Kidney epithelial cell (primary cell): Measurements from ENCODE around the gene CPPED1. TPM values are rescaled to one million over a fixed set of nuclear protein-coding genes. Genes with fewer than 3 reads are reported as not detected.

ENCODE experiments used
- DNase-seq: peaks from one replicate; pipeline ENCODE4 v3.0.0-alpha.2; 2010; ENCODE audit warnings: low read depth
- H3K27me3 ChIP-seq: 2 replicates; pipeline ENCODE4 v1.6.0; 2011; ENCODE audit warnings: low read length; ENCODE audit not compliant: control insufficient read depth, insufficient read depth
- H3K36me3 ChIP-seq: 2 replicates; pipeline ENCODE4 v1.5.1; 2011; ENCODE audit warnings: low read length; ENCODE audit not compliant: control insufficient read depth, insufficient read depth
- H3K4me3 ChIP-seq: 2 replicates; pipeline ENCODE4 v1.5.1; 2011; ENCODE audit warnings: low read depth, mild to moderate bottlenecking, control low read depth, low read length
- total RNA-seq: library from RNA; depleted of rRNA; stranded (reverse); fragments of >200 nt; gene quantifications from 2 replicates; pipeline ENCODE4 v1.2.3, GENCODE V29; 2015
- TF ChIP-seq, protein P1 (sequence below): IDR thresholded peaks from 2 replicates; pipeline ENCODE4 v1.5.1; 2011; ENCODE audit warnings: mild to moderate bottlenecking, moderate library complexity, low read length, control low read depth, inconsistent platforms; ENCODE audit not compliant: insufficient read depth, poor library complexity, severe bottlenecking

The CPPED1 gene
- total RNA-seq, 1 donor from 2014 or later: 25.3 TPM

DNA sequence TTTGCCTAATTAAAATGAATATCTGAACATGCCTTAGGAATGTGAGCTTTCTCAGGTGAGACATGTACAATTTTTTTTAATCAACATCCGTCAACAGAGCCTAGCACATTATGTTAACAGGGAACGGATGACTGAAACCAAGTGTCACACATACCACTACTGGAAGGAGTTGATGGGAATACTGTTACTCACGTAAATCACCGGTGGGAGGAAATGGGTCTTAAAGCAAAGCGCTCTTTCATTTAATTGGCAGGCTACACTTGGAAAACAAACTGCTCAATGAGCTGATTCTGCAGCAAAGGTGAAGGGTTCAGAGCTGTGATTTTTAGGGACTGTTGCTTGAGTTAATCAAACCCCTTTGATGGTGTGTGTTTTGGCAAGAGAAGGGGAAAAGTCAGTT is 4.8 kb downstream of the CPPED1 start:
- TF ChIP-seq, protein P1, sequence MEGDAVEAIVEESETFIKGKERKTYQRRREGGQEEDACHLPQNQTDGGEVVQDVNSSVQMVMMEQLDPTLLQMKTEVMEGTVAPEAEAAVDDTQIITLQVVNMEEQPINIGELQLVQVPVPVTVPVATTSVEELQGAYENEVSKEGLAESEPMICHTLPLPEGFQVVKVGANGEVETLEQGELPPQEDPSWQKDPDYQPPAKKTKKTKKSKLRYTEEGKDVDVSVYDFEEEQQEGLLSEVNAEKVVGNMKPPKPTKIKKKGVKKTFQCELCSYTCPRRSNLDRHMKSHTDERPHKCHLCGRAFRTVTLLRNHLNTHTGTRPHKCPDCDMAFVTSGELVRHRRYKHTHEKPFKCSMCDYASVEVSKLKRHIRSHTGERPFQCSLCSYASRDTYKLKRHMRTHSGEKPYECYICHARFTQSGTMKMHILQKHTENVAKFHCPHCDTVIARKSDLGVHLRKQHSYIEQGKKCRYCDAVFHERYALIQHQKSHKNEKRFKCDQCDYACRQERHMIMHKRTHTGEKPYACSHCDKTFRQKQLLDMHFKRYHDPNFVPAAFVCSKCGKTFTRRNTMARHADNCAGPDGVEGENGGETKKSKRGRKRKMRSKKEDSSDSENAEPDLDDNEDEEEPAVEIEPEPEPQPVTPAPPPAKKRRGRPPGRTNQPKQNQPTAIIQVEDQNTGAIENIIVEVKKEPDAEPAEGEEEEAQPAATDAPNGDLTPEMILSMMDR: no peak
- DNase-seq: no peak
- Histone ChIP-seq H3K4me3 (no peak overlapping the region), H3K27me3 (no peaks in the 10 kb centered on the region), H3K36me3 (no peaks in the 10 kb centered on the region)

DNA sequence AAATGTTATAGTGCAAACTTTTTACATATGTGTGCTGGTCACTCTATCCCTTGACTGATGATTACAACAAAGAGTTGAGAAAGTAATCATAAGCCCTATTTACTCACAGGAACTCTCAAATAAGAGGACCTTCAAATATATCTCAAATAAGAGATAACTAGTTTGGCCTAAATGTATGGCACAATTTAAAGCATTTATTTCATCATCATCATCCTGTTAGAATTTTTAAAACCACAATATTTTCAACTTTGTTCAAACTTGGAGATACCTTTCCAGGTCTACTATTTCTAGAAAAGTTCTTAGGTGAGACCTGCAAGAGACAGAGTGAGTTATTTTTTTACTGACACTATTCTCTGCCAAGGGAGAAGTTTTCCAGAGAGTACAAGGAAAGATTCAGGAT is 5.5 kb downstream of the CPPED1 start:
- no peaks in the 10 kb centered on the region for H3K27me3 ChIP-seq
- TF ChIP-seq, protein P1: no peak
- no peak overlapping the region for H3K4me3 ChIP-seq
- DNase-seq: no peak
- no peaks in the 10 kb centered on the region for H3K36me3 ChIP-seq

DNA sequence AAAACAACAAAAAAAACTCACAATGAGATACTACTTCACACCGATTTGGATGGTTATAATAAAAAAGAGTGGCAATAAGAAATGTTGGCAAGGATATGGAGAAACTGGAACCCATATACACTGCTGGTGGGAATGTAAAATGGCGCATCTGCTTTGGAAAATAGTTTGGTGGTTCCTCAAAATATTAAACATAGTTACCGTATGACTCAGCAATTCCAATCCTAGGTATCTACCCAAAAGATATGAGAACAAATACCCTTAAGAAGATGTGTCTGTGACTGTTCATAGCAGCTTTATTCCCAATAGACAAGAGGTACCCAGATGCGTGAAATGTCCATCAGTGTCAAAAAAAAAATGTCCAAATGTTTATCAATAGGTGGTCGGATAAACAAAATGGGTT is 7.2 kb downstream of the CPPED1 start:
- no peak overlapping the region for H3K4me3 ChIP-seq
- no peaks in the 10 kb centered on the region for H3K36me3 ChIP-seq
- no peak for DNase-seq
- no peaks in the 10 kb centered on the region for H3K27me3 ChIP-seq
- TF ChIP-seq, protein P1: no peak

DNA sequence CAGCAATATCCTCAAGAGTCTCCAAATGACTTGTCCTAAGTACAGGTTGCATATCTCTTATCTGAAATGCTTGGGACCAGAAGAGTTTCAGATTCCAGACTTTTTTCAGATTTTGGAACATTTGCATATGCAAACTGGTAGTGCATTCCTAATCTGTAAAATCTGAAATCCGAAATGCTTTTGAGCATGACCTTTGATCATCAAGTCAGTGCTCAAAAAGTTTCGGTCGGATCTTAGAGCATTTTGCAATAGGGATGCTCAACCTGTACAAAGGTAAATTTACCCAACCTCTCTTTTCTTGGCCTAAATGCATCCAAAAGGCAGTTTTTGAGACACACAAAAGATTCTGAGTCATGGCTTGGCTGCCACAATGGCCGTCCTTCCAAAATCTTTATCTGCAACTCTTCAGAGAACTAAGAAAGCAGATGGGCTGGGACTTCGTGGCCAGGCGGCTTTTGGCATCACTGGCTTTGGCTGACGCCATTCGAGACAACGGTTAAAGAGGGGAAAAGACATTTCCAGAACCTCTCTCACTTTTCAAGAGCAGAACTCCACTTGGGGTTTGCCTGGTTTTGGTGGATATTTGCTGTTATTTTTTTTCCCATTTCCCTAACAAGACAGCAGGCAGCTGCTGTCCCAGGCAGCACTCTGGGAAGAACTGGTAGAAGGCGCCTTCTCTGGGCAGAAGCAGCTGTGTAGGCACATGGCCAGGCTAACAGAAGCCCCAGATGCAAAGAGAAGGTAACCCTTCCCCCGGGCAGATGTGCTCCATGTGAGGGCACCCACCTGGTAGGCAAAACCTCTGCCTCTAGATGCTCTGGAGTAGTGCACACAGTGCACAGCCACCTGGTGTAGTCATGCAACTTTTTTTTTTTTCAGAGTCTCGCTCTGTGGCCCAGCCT is 8.9 kb downstream of the CPPED1 start:
- Histone ChIP-seq H3K27me3 (no peaks in the 10 kb centered on the region), H3K4me3 (no peak overlapping the region), H3K36me3 (no peaks in the 10 kb centered on the region)
- TF ChIP-seq, protein P1: no peak
- DNase-seq: no peak

DNA sequence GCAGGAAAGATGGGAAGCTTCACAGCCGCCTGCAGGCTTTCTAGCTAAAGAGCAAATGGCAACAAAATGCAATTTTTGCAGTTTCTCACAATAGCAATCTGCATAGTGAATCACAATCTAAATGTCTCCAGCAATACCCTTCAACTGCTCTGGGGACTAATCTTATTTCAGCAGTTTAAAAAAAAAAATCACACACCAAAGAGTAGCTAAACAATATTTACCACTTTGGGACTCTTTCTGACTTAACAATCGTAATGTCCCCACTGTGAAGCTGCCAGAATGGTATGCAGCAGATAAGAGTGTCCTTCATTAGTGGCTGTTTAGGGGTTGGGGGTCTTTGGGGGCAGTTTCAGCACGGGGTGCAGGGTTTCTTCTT is 9.8 kb downstream of the CPPED1 start:
- no peak overlapping the region for H3K4me3 ChIP-seq
- DNase-seq: no peak
- no peaks in the 10 kb centered on the region for H3K36me3 ChIP-seq
- TF ChIP-seq, protein P1: no peak
- no peaks in the 10 kb centered on the region for H3K27me3 ChIP-seq
